Omental fat pad (tissue), 4 donors: ENCODE measurements around the gene APOBEC3H. TPM values are rescaled to one million over a fixed set of nuclear protein-coding genes. Genes with fewer than 3 reads are reported as not detected.

Experiments
- ATAC-seq: fragments of 150-250 bp; one replicate; pipeline ENCODE4 v1.9.1; 2016; ENCODE audit warnings: mild to moderate bottlenecking, moderate library complexity; ENCODE audit not compliant: low FRiP score
- DNase-seq: peaks from one replicate; pipeline ENCODE4 v3.0.0-alpha.2; 2019; ENCODE audit warnings: low spot score
- CTCF ChIP-seq, 3 donors: fragments of 450-650 bp; IDR thresholded peaks; one replicate each; pipeline ENCODE4 v1.5.1; 2016 to 2017; ENCODE audit warnings: antibody characterized with exemption in 3 of 3, mild to moderate bottlenecking in 3 of 3, moderate library complexity in 2 of 3
- total RNA-seq, 4 donors: library from RNA; depleted of rRNA; stranded (reverse); fragments of >200 nt; gene quantifications; one replicate each; pipeline ENCODE4 v1.1.0, GENCODE V29; 2016

APOBEC3H gene
- total RNA-seq, 4 donors from 2014 or later = 0.63 to 0.95 TPM; not detected in 2

GRCh38 chr22:39095971-39096370 is 1.1 kb upstream of the APOBEC3H start:
- no peak for ATAC-seq
- DNase-seq = no peak
- TF ChIP-seq CTCF (IDR thresholded peaks at IDR 0.05) = no peak

- no peak for ATAC-seq
- no peak for DNase-seq
- TF ChIP-seq CTCF (IDR thresholded peaks at IDR 0.05) = no peak
Observed at GRCh38 chr22:39098026-39098425, 982 bp downstream of the APOBEC3H start.

- ATAC-seq = no peak
- DNase-seq = no peak
- TF ChIP-seq CTCF (IDR thresholded peaks at IDR 0.05) = no peak
Observed at GRCh38 chr22:39098576-39098975, 1.5 kb downstream of the APOBEC3H start.

- no peak for TF ChIP-seq CTCF (IDR thresholded peaks at IDR 0.05)
- DNase-seq = no peak
- ATAC-seq = no peak
Observed at GRCh38 chr22:39101226-39101625, 4.2 kb downstream of the APOBEC3H start.

GRCh38 chr22:39103431-39103830 is 6.4 kb downstream of the APOBEC3H start:
- no peak for TF ChIP-seq CTCF (IDR thresholded peaks at IDR 0.05)
- no peak for ATAC-seq
- DNase-seq = no peak

GRCh38 chr22:39106326-39106725 is 9.3 kb downstream of the APOBEC3H start:
- no peak for TF ChIP-seq CTCF (IDR thresholded peaks at IDR 0.05)
- no peak for ATAC-seq
- no peak for DNase-seq

GRCh38 chr22:39108487-39108886 is 11.4 kb downstream of the APOBEC3H start:
- no peak for TF ChIP-seq CTCF (IDR thresholded peaks at IDR 0.05)
- DNase-seq (no peak), ATAC-seq (no peak)
